RCC 7860 (cell line): Measurements from ENCODE around the gene BCAS3.
"Not testable (repeated sequence)": the region's sequence is repeated elsewhere in the genome, so short reads cannot be mapped to it uniquely, and the experiment has no call there.

ENCODE experiments used
- DNase-seq: peaks from one replicate; pipeline ENCODE4 v3.0.0-alpha.2; 2015; ENCODE audit warnings: low spot score
- FAIRE-seq: peaks from 2 replicates; lab custom pipeline; 2012; peaks lifted over from hg19 to GRCh38; lab: Jason Lieb, UNC

Gene BCAS3

DNA sequence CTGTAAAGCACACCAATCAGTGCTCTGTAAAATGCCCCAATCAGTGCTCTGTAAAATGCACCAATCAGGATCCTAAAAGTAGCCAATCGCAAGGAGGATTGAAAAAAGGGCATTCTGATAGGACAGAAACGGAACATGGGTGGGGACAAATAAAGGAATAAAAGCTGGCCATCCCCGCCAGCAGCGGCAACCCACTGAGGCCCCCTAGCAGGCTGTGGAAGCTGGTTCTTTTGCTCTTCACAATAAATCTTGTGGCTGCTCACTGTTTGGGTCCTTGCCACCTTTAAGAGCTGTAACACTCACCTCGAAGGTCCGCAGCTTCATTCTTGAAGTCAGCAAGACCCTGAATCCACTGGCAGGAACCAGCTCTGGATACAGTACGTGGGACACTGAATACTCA, 559.6 kb downstream of the BCAS3 start:
- no peak for FAIRE-seq
- DNase-seq: no peak

- DNase-seq (peak; percentile 16), FAIRE-seq (no peak)
Measured at GRCh38 chr17:61238455-61238933, 560.8 kb downstream of the BCAS3 start.

DNA sequence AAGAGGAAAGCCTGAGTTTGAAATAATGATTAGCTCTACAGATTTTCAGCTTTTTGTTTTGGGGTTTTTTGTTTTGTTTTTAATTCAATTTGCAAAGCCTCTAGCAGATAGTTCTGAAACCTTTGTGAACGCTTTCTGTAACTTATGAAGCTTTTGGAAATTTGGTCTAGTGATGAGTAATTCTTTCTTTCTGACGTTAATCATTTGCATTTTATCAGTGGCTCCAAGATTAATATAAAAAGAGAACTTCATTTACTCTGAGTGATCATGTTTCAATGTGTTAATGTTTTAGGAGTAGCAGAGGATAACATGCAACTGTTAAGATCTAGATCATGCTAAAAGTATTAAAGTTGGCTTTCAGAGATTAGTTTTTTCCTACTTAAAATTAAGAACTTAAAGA, 561.7 kb downstream of the BCAS3 start:
- DNase-seq (no peak), FAIRE-seq (peak; percentile 28)

DNA sequence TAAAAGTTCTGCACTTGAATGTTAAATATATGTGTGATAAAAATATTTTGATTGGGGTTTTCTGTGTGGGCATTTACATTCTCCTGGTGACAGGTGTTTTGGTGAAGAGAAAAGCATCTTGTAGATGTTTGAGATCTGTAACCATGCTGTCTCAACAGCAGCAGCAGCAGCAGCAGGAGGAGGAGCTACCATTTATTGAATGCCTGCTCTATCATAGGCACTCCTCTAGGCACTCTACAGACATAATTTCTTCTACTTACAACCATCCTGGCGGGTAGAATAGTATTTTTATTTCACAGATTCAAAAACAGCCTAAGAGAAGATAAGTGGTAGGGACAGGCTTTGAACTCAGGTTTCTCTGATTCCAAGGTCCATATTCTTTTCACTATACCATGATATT, 562.3 kb downstream of the BCAS3 start:
- DNase-seq (no peak), FAIRE-seq (no peak)

DNA sequence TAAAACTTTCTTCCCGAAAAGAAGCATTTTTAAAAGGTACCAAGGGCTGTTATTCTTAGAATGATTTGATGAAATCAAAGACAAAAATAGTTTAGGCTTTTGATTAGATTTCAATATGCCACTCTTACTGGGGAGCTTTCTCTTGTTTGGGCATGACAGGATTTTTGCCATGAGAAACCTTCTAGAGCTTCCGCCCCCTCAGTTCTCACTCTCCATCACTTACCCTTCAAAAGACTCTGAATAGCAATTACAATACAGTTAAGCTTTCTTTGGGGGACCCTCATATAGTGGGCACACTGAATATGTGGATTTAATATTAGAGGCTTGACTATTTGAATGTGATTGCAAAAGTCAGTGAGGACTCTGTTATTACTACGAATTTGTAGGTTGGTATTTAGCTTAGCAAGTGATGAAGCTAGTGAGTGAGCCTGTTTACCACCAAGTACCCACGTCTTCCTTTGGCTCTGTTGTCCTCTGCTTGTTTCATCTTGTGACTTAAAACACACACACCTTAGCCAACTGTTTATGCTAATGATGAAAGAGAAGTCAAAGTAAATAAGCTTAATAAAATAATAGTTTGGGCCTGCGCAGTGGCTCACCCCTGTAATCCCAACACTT, 563.3 kb downstream of the BCAS3 start:
- no peak for DNase-seq
- no peak for FAIRE-seq

GRCh38 chr17:61244988-61245387, 567.3 kb downstream of the BCAS3 start:
- not testable (repeated sequence) for FAIRE-seq

GRCh38 chr17:61245706-61246135, 568.1 kb downstream of the BCAS3 start:
- DNase-seq (no peak), FAIRE-seq (no peak)

More at GRCh38 chr17:61244988-61245387, 567.3 kb downstream of the BCAS3 start:
- not testable (repeated sequence) for DNase-seq

- FAIRE-seq (peak; percentile 79), DNase-seq (peak; percentile 43)
Measured at GRCh38 chr17:61247439-61247838, 569.8 kb downstream of the BCAS3 start.

DNA sequence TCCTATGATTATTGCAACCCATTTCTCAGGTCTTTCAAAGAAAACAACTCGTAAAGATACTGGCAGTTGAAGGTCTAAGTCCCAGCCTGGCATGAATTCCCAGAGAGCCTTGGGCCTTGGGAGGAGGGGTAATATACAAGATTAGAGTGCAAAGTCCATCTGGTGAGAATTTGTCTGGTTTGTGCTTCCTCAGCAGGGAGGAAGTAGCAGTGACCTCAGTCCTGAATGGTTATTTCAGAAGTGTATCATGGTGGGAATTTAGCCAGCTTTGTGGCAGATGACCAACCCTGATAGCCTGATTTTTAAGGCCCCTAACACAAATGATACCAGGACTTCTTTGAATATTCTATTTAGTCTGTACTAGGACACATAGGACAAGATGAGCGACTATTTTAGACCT, 570.7 kb downstream of the BCAS3 start:
- DNase-seq (peak; percentile 81), FAIRE-seq (peak; percentile 81)

- no peak for FAIRE-seq
Measured at GRCh38 chr17:61249649-61250299, 572.1 kb downstream of the BCAS3 start.

DNA sequence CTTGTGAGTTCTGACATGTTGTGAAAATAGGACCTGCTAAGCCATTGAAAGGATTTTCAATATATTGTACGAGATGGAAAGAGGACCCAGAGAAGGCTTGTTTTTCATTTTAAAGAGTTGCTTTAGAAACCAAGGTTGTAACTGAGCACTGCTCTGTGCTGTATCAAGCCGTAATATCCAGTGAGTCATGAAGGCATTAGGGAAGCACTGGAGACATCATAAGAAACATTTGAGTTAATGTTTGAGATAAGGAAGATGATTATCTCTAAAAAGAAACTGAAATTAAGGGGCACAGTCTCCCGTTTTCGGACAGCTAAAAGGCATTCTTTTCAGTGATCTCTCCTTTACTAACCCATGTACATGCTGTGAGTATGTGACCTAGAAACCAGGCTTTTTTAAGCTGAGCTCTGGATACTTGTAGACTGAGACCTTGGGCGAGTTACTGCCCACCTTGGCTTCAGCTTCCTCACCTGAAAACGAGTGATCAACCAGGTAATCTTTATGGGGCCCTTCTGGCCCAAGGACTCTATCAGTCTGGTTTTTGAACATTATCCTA, 572.8 kb downstream of the BCAS3 start:
- FAIRE-seq (peak; percentile 78), DNase-seq (peak; percentile 82)

More at GRCh38 chr17:61249649-61250299, 572.1 kb downstream of the BCAS3 start:
- no peak for DNase-seq

- DNase-seq: no peak
Measured at GRCh38 chr17:61251939-61252865, 574.6 kb downstream of the BCAS3 start.

GRCh38 chr17:61253362-61253761, 575.7 kb downstream of the BCAS3 start:
- no peak for DNase-seq
- FAIRE-seq: no peak

More at GRCh38 chr17:61251939-61252865, 574.6 kb downstream of the BCAS3 start:
- no peak for FAIRE-seq

DNA sequence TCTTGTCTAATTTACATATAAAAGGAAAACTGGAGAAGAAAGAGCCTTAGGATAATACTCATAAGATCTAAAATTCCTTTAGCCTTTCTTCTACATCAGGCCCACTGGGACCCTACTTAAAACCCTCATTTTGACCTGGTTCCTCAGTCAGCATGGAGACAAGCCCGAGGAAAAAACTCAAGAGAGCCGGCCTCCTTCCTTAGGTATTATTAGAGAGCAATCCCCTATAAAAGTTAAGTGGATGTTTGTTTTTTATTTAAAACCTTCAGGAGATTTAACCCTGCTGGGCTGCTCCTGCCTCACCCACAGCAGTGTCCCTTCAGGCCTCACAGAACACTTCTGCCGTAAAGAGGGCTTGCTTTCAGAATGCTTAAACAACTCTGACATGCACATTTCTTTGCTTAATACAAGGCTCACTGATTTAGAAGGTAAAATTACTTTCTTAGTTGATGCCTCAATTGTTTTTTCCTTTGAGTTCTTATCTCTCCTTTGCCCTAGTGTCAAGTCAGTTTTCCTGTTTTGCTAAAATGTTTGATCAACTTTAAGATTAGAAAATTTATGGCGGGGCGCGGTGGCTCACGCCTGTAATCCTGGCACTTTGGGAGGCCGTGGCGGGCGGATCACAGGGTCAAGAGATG, 576.4 kb downstream of the BCAS3 start:
- FAIRE-seq: no peak
- no peak for DNase-seq

GRCh38 chr17:61254904-61255303, 577.3 kb downstream of the BCAS3 start:
- DNase-seq: no peak
- FAIRE-seq: no peak

DNA sequence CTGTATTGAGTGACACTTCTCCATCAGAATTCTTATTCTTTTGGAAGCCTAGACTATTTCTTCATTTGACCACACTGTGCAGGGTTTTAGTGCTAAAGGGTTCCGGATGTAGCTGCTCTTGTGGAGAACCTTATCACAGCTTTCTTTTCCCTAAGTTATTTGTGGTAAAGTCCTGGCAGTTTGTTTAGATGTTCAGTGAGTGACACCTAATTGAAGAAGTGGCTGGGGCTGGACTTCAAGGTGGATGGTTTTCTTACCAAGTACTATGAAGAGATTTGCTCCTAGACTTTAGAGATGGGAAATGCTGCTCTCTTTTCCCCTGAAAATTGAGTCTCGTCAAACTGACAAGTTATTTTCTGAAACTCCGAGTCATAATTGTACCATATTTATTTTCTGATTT, 578.0 kb downstream of the BCAS3 start:
- DNase-seq: no peak
- no peak for FAIRE-seq

DNA sequence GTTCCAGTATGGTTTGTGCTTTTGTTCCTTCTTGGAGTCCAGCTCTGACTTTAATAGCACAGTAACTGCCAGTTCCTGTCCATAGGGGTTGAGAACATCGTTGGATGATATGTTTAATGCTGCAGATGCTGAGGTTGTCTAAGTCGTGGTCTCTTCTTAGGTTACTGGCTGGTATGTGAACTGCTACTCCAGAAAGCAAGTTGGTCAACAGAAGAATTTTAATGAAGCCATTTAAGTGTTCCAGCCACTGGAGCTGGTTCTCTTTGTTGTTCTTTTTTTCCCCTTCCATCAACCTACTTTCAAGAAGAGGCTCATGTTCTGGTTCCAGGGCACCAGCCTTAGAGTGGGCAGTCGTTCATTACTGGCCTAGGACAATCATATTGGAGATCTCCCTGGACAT, 581.7 kb downstream of the BCAS3 start:
- no peak for FAIRE-seq
- DNase-seq: no peak

GRCh38 chr17:61260071-61260797, 582.6 kb downstream of the BCAS3 start:
- FAIRE-seq (no peak), DNase-seq (no peak)

- DNase-seq (no peak), FAIRE-seq (no peak)
Measured at GRCh38 chr17:61261001-61261637, 583.5 kb downstream of the BCAS3 start.
